Activated CD8-positive, alpha-beta T cell treated with anti-CD3 and anti-CD28 coated beads for 36 hours (primary cell): ENCODE data around the gene MITF. TPM values are rescaled to one million over a fixed set of nuclear protein-coding genes. Genes with fewer than 3 reads are reported as not detected.

Source experiments
- ATAC-seq: fragments of 200-7000 bp; cut with Tn5 transposase; one replicate; pipeline ENCODE4 v1.10.0; 2021; ENCODE audit warnings: mild to moderate bottlenecking, moderate library complexity
- CTCF ChIA-PET: fragments of 350-600 bp; sonication (Branson Sonifier 250); formaldehyde crosslinking; loops from one replicate; lab custom pipeline; 2021; ENCODE audit warnings: antibody characterized with exemption; lab: Charles Lee
- POLR2A ChIA-PET: fragments of 350-600 bp; sonication (Branson Sonifier 250); formaldehyde crosslinking; loops from one replicate; lab custom pipeline; 2021; ENCODE audit warnings: antibody characterized with exemption; lab: Charles Lee
- DNase-seq: peaks from one replicate; pipeline ENCODE4 v3.0.0-alpha.2; 2020
- H3K27ac Mint-ChIP-seq: one replicate; pipeline ENCODE4 v1.8.0; 2021; ENCODE audit warnings: mild to moderate bottlenecking, mixed read lengths
- H3K27me3 Mint-ChIP-seq: one replicate; pipeline ENCODE4 v1.8.0; 2021; ENCODE audit warnings: mixed read lengths
- H3K36me3 Mint-ChIP-seq: one replicate; pipeline ENCODE4 v1.8.0; 2021; ENCODE audit warnings: low read depth, mixed read lengths
- H3K4me1 Mint-ChIP-seq: one replicate; pipeline ENCODE4 v1.8.0; 2021; ENCODE audit warnings: low read depth, mixed read lengths
- H3K4me3 Mint-ChIP-seq: one replicate; pipeline ENCODE4 v1.8.0; 2021; ENCODE audit warnings: mild to moderate bottlenecking, moderate library complexity, mixed read lengths
- H3K9me3 Mint-ChIP-seq: one replicate; pipeline ENCODE4 v1.8.0; 2021; ENCODE audit warnings: mixed read lengths
- CTCF ChIP-seq: fragments of 200-600 bp; IDR thresholded peaks from one replicate; pipeline ENCODE4 v1.8.0; 2022; ENCODE audit warnings: antibody characterized with exemption, mild to moderate bottlenecking
- intact Hi-C: fragments of 100-400 bp; cut with micrococcal nuclease; formaldehyde crosslinking; loops from one replicate; pipeline ENCODE4 v1.10.0; 2022
- total RNA-seq, 2 experiments: library from RNA; stranded (reverse); gene quantifications; one replicate each; pipeline ENCODE4 v1.2.3, GENCODE V29; 2021

MITF gene
- total RNA-seq, 2 experiments from 2014 or later = not detected

- CTCF ChIA-PET = no interaction called here
- Mint-ChIP-seq H3K27me3 (no peaks in the 10 kb centered on the region), H3K9me3 (no peaks in the 10 kb centered on the region), H3K4me1 (no peaks in the 10 kb centered on the region), H3K27ac (no peak overlapping the region), H3K36me3 (no peaks in the 10 kb centered on the region), H3K4me3 (no peak overlapping the region)
- ATAC-seq (no peak), DNase-seq (no peak)
- no peak for TF ChIP-seq CTCF
- intact Hi-C loops = no loop called here
- POLR2A ChIA-PET = no interaction called here
Observed at GRCh38 chr3:69930564-69930963, 191.3 kb downstream of the MITF start.

GRCh38 chr3:69932087-69932486, 192.8 kb downstream of the MITF start:
- DNase-seq = no peak
- no peaks in the 10 kb centered on the region for H3K36me3 Mint-ChIP-seq
- intact Hi-C loops = no loop called here
- ATAC-seq = no peak
- H3K27me3 Mint-ChIP-seq = no peaks in the 10 kb centered on the region
- H3K4me1 Mint-ChIP-seq = no peaks in the 10 kb centered on the region
- H3K9me3 Mint-ChIP-seq = no peaks in the 10 kb centered on the region
- no peak for TF ChIP-seq CTCF
- no peak overlapping the region for H3K27ac Mint-ChIP-seq
- POLR2A ChIA-PET = no interaction called here
- CTCF ChIA-PET = no interaction called here
- no peak overlapping the region for H3K4me3 Mint-ChIP-seq

GRCh38 chr3:69932501-69932900, 193.2 kb downstream of the MITF start:
- intact Hi-C loops = no loop called here
- POLR2A ChIA-PET = no interaction called here
- TF ChIP-seq CTCF = no peak

GRCh38 chr3:69934398-69934797, 195.1 kb downstream of the MITF start:
- no peak overlapping the region for H3K27ac Mint-ChIP-seq
- no peak overlapping the region for H3K4me3 Mint-ChIP-seq
- CTCF ChIA-PET = no interaction called here
- no peaks in the 10 kb centered on the region for H3K36me3 Mint-ChIP-seq
- no peak for ATAC-seq
- no peak for TF ChIP-seq CTCF
- intact Hi-C loops = no loop called here
- no peaks in the 10 kb centered on the region for H3K27me3 Mint-ChIP-seq
- DNase-seq = no peak
- POLR2A ChIA-PET = no interaction called here
- no peaks in the 10 kb centered on the region for H3K4me1 Mint-ChIP-seq
- H3K9me3 Mint-ChIP-seq = no peaks in the 10 kb centered on the region

More at GRCh38 chr3:69932501-69932900, 193.2 kb downstream of the MITF start:
- ATAC-seq (no peak), DNase-seq (no peak)
- Mint-ChIP-seq H3K27ac (no peak overlapping the region), H3K27me3 (no peaks in the 10 kb centered on the region), H3K36me3 (no peaks in the 10 kb centered on the region), H3K9me3 (no peaks in the 10 kb centered on the region), H3K4me1 (no peaks in the 10 kb centered on the region), H3K4me3 (no peak overlapping the region)
- CTCF ChIA-PET = no interaction called here

GRCh38 chr3:69936266-69936665, 197.0 kb downstream of the MITF start:
- Mint-ChIP-seq H3K4me1 (no peaks in the 10 kb centered on the region), H3K9me3 (no peaks in the 10 kb centered on the region), H3K27ac (no peak overlapping the region), H3K4me3 (no peak overlapping the region), H3K27me3 (no peaks in the 10 kb centered on the region), H3K36me3 (no peaks in the 10 kb centered on the region)
- ATAC-seq = no peak
- intact Hi-C loops = no loop called here
- CTCF ChIA-PET = no interaction called here
- no peak for DNase-seq
- POLR2A ChIA-PET = no interaction called here
- TF ChIP-seq CTCF = no peak
